Smooth muscle cell (in vitro differentiated cells): ENCODE measurements around the gene LSP1. TPM values are rescaled to one million over a fixed set of nuclear protein-coding genes. Genes with fewer than 3 reads are reported as not detected.

ENCODE experiments used
- DNase-seq: peaks from one replicate; lab custom pipeline; 2025; ENCODE audit not compliant: unreplicated experiment; lab: John Stamatoyannopoulos, UW
- H2AFZ ChIP-seq: fragments of 200-600 bp; sonication (generic); 2 replicates; pipeline ENCODE4 v1.6.0; 2016; ENCODE audit warnings: antibody characterized with exemption, low read depth, mild to moderate bottlenecking
- H3F3A ChIP-seq: fragments of 200-600 bp; sonication (generic); 2 replicates; pipeline ENCODE4 v1.6.0; 2017; ENCODE audit warnings: antibody characterized with exemption, low read depth
- H3K27ac ChIP-seq: fragments of 200-600 bp; sonication (generic); 2 replicates; pipeline ENCODE4 v1.5.1; 2016; ENCODE audit warnings: low read depth, mild to moderate bottlenecking
- H3K27me3 ChIP-seq: fragments of 200-600 bp; sonication (generic); 2 replicates; pipeline ENCODE4 v1.6.1; 2016; ENCODE audit warnings: low read depth, mild to moderate bottlenecking
- H3K36me3 ChIP-seq: fragments of 200-600 bp; sonication (generic); 2 replicates; pipeline ENCODE4 v1.5.1; 2016; ENCODE audit warnings: low read depth
- H3K4me1 ChIP-seq: fragments of 200-600 bp; sonication (generic); 2 replicates; pipeline ENCODE4 v1.5.1; 2016; ENCODE audit warnings: low read depth
- H3K4me2 ChIP-seq: fragments of 200-600 bp; sonication (generic); 2 replicates; pipeline ENCODE4 v1.6.0; 2016; ENCODE audit warnings: mild to moderate bottlenecking
- H3K4me3 ChIP-seq: fragments of 200-600 bp; sonication (generic); 2 replicates; pipeline ENCODE4 v1.5.1; 2016; ENCODE audit warnings: mild to moderate bottlenecking
- H3K79me2 ChIP-seq: fragments of 200-600 bp; sonication (generic); 2 replicates; pipeline ENCODE4 v1.6.0; 2016; ENCODE audit warnings: low read depth, mild to moderate bottlenecking
- H3K9ac ChIP-seq: fragments of 200-600 bp; sonication (generic); 2 replicates; pipeline ENCODE4 v1.6.0; 2016; ENCODE audit warnings: low read depth
- H3K9me3 ChIP-seq: fragments of 200-600 bp; sonication (generic); replicated peaks from 2 replicates; pipeline ENCODE4 v1.5.1; 2016; ENCODE audit warnings: low read depth
- H4K20me1 ChIP-seq: fragments of 200-600 bp; sonication (generic); 2 replicates; pipeline ENCODE4 v1.6.0; 2016; ENCODE audit warnings: low read depth
- CTCF ChIP-seq: fragments of 200-600 bp; sonication (generic); IDR thresholded peaks from 2 replicates; pipeline ENCODE4 v1.5.1; 2017; ENCODE audit warnings: borderline replicate concordance, mild to moderate bottlenecking, antibody characterized with exemption; ENCODE audit not compliant: insufficient read depth, poor library complexity, severe bottlenecking
- WGBS: methylation state at CpG from one replicate; pipeline ENCODE4 v1.1.7; 2016; ENCODE audit warnings: low lambda C conversion rate; 5-methylcytosine and 5-hydroxymethylcytosine counted together
- polyA plus RNA-seq: library from polyadenylated mRNA; unstranded; fragments of >200 nt; fragmentation: Nextera tagmentation; extraction: Ambion mirVana; gene quantifications from 2 replicates; pipeline ENCODE4 v1.2.1, GENCODE V29; 2016
- total RNA-seq: library from RNA; depleted of rRNA; stranded (reverse); fragments of >200 nt; gene quantifications from 2 replicates; pipeline ENCODE4 v1.2.3, GENCODE V29; 2014

LSP1 gene
- total and polyA plus RNA-seq, 2 experiments from 2014 or later = 2.1 to 13.7 TPM

- DNase-seq = no peak
- H3K4me3 ChIP-seq = no peak overlapping the region
- no peak overlapping the region for H2AFZ ChIP-seq
- no peaks in the 10 kb centered on the region for H3K36me3 ChIP-seq
- no peak overlapping the region for H3K9ac ChIP-seq
- no peak overlapping the region for H3K4me2 ChIP-seq
- no peaks in the 10 kb centered on the region for H3K4me1 ChIP-seq
- H3F3A ChIP-seq = peaks cover 12% of the 10 kb centered on the region
- H3K79me2 ChIP-seq = no peaks in the 10 kb centered on the region
- H3K9me3 ChIP-seq = no peaks in the 10 kb centered on the region
- no peaks in the 10 kb centered on the region for H4K20me1 ChIP-seq
- H3K27ac ChIP-seq = no peak overlapping the region
- 92% methylated on average over 10 of the region's 10 CpGs for WGBS
- TF ChIP-seq CTCF = no peak
- H3K27me3 ChIP-seq = no peaks in the 10 kb centered on the region
Observed at GRCh38 chr11:1814691-1815090, 38.2 kb upstream of the LSP1 start.

- H3K27me3 ChIP-seq = no peaks in the 10 kb centered on the region
- no peaks in the 10 kb centered on the region for H3K4me1 ChIP-seq
- no peak overlapping the region for H3K9ac ChIP-seq
- no peak for DNase-seq
- H3K79me2 ChIP-seq = no peaks in the 10 kb centered on the region
- WGBS = 77% methylated on average over 8 of the region's 8 CpGs
- H2AFZ ChIP-seq = no peak overlapping the region
- TF ChIP-seq CTCF = no peak
- H3F3A ChIP-seq = peaks cover 17% of the 10 kb centered on the region
- H3K4me3 ChIP-seq = no peak overlapping the region
- H3K4me2 ChIP-seq = no peak overlapping the region
- no peaks in the 10 kb centered on the region for H3K9me3 ChIP-seq
- no peaks in the 10 kb centered on the region for H3K36me3 ChIP-seq
- no peak overlapping the region for H3K27ac ChIP-seq
- H4K20me1 ChIP-seq = no peaks in the 10 kb centered on the region
Observed at GRCh38 chr11:1815311-1815710, 37.6 kb upstream of the LSP1 start.

- no peak for TF ChIP-seq CTCF
- Histone ChIP-seq H3K4me1 (no peaks in the 10 kb centered on the region), H3K4me3 (no peak overlapping the region), H3K79me2 (no peaks in the 10 kb centered on the region), H3K36me3 (no peaks in the 10 kb centered on the region), H3K27ac (no peak overlapping the region), H3K9me3 (no peaks in the 10 kb centered on the region), H3K4me2 (no peak overlapping the region), H4K20me1 (no peaks in the 10 kb centered on the region), H2AFZ (no peak overlapping the region), H3F3A (peaks cover 22% of the 10 kb centered on the region), H3K9ac (no peak overlapping the region), H3K27me3 (no peaks in the 10 kb centered on the region)
- DNase-seq = no peak
- 89% methylated on average over 7 of the region's 7 CpGs for WGBS
Observed at GRCh38 chr11:1815751-1816150, 37.1 kb upstream of the LSP1 start.

GRCh38 chr11:1817000-1817399, 35.9 kb upstream of the LSP1 start:
- DNase-seq = no peak
- WGBS = 94% methylated on average over 5 of the region's 5 CpGs
- no peaks in the 10 kb centered on the region for H3K79me2 ChIP-seq
- no peaks in the 10 kb centered on the region for H3K4me1 ChIP-seq
- H3K27ac ChIP-seq = no peak overlapping the region
- H3K9ac ChIP-seq = no peak overlapping the region
- TF ChIP-seq CTCF = no peak
- no peaks in the 10 kb centered on the region for H3K27me3 ChIP-seq
- H2AFZ ChIP-seq = no peak overlapping the region
- H3K36me3 ChIP-seq = no peaks in the 10 kb centered on the region
- H4K20me1 ChIP-seq = no peaks in the 10 kb centered on the region
- peaks cover 22% of the 10 kb centered on the region for H3F3A ChIP-seq
- H3K9me3 ChIP-seq = no peaks in the 10 kb centered on the region
- no peak overlapping the region for H3K4me3 ChIP-seq
- H3K4me2 ChIP-seq = no peak overlapping the region
